HepG2 (cell line): ENCODE data around the gene SYCE1L. TPM values are rescaled to one million over a fixed set of nuclear protein-coding genes. Genes with fewer than 3 reads are reported as not detected.

Experiments used
- ATAC-seq: fragments of 200-7000 bp; cut with Tn5 transposase; 3 replicates; pipeline ENCODE4 v1.9.1; 2020; ENCODE audit warnings: mild to moderate bottlenecking, moderate library complexity
- BruUV-seq: library from RNA; stranded (reverse); fragments of 400-500 nt; replicated peaks from 2 replicates; lab custom pipeline; 2021; lab: Mats Ljungman, UMichigan
- CTCF ChIA-PET: fragments of 300-600 bp; formaldehyde crosslinking; extraction: SDS; loops from one replicate; lab custom pipeline; 2021; ENCODE audit warnings: low total read pairs, inconsistent platforms, low intra/inter-chr PET ratio; lab: Yijun Ruan, JAX
- POLR2A ChIA-PET: fragments of 350-600 bp; sonication (Branson Sonifier 250); formaldehyde crosslinking; loops from one replicate; lab custom pipeline; 2020; ENCODE audit warnings: antibody characterized with exemption, inconsistent platforms; lab: Yijun Ruan, JAX
- DNase-seq: peaks from one replicate; pipeline ENCODE4 v3.0.0-alpha.2; 2015; ENCODE audit warnings: low spot score
- FAIRE-seq: peaks from 3 replicates; lab custom pipeline; 2011; peaks lifted over from hg19 to GRCh38; lab: Jason Lieb, UNC
- H2AFZ ChIP-seq: one replicate; pipeline ENCODE4 v1.6.1; 2011; ENCODE audit warnings: low read length, inconsistent platforms
- H3K27ac ChIP-seq: fragments of 300-600 bp; 3 replicates; pipeline ENCODE4 v1.8.0; 2011; ENCODE audit warnings: mixed run types, mild to moderate bottlenecking, mixed read lengths, low read length, inconsistent platforms; ENCODE audit not compliant: insufficient read depth; ENCODE audit errors: extremely low read length
- H3K27me3 ChIP-seq, 2 experiments: fragments of 200-600 bp in 1 of 2; 2 replicates in 1 of 2; 3 replicates in 1 of 2; pipeline versions ENCODE4 v1.6.0 to v1.8.0; 2011; ENCODE audit warnings: low read length in 2 of 2, mild to moderate bottlenecking in 2 of 2, moderate library complexity in 2 of 2, inconsistent platforms in 1 of 2; ENCODE audit not compliant: insufficient read depth in 2 of 2, control insufficient read depth in 1 of 2
- H3K36me3 ChIP-seq, 2 experiments: fragments of 200-600 bp in 1 of 2; replicated peaks in 1 of 2; 2 replicates in 1 of 2; 3 replicates in 1 of 2; pipeline versions ENCODE4 v1.5.1 to v1.8.0; 2011; ENCODE audit warnings: low read length in 2 of 2, inconsistent platforms in 1 of 2; ENCODE audit not compliant: insufficient read depth in 2 of 2, control insufficient read depth in 1 of 2
- H3K4me1 ChIP-seq: 2 replicates; pipeline ENCODE4 v1.5.1; 2012; ENCODE audit warnings: low read length, inconsistent platforms; ENCODE audit not compliant: insufficient read depth
- H3K4me2 ChIP-seq: 2 replicates; pipeline ENCODE4 v1.6.0; 2011; ENCODE audit warnings: low read depth, low read length, inconsistent platforms
- H3K4me3 ChIP-seq, 3 experiments: fragments of 200-600 bp in 1 of 3; sonication (generic), shearing (Covaris generic) in 1 of 3; replicated peaks in 1 of 3; 2 replicates each; pipeline ENCODE4 v1.5.1; 2011 to 2016; ENCODE audit warnings: low read length in 3 of 3, inconsistent platforms in 2 of 3, low read depth in 2 of 3, mild to moderate bottlenecking in 2 of 3, control low read depth in 1 of 3, mixed read lengths in 1 of 3; ENCODE audit not compliant: insufficient read depth in 1 of 3
- H3K79me2 ChIP-seq: one replicate; pipeline ENCODE4 v1.6.1; 2011; ENCODE audit warnings: low read length, inconsistent platforms; ENCODE audit not compliant: insufficient read depth
- H3K9ac ChIP-seq: 2 replicates; pipeline ENCODE4 v1.6.0; 2011; ENCODE audit warnings: mild to moderate bottlenecking, low read depth, low read length, inconsistent platforms; ENCODE audit not compliant: insufficient read depth
- H3K9me3 ChIP-seq: 2 replicates; pipeline ENCODE4 v1.5.1; 2012; ENCODE audit warnings: mild to moderate bottlenecking, low read length
- H4K20me1 ChIP-seq: 2 replicates; pipeline ENCODE4 v1.6.0; 2011; ENCODE audit warnings: inconsistent platforms, mild to moderate bottlenecking, low read length, moderate library complexity; ENCODE audit not compliant: insufficient read depth
- ARID4A ChIP-seq: sonication (generic); formaldehyde crosslinking; IDR thresholded peaks from 2 replicates; pipeline ENCODE4 v1.5.0; 2020; ENCODE audit warnings: mild to moderate bottlenecking, missing genetic modification reagents, borderline replicate concordance
- ATF1 ChIP-seq: IDR thresholded peaks from 2 replicates; pipeline ENCODE4 v1.6.1; 2016; ENCODE audit warnings: mild to moderate bottlenecking, control low read depth
- E2F5 ChIP-seq: sonication (generic); formaldehyde crosslinking; conservative IDR thresholded peaks from 2 replicates; pipeline ENCODE4 v1.4.0; 2020; ENCODE audit warnings: missing genetic modification reagents
- FUBP1 ChIP-seq: sonication (generic); formaldehyde crosslinking; IDR thresholded peaks from 2 replicates; pipeline ENCODE4 v1.5.1; 2020; ENCODE audit warnings: missing genetic modification reagents, mild to moderate bottlenecking, borderline replicate concordance
- GATAD2A ChIP-seq: IDR thresholded peaks from 2 replicates; pipeline ENCODE4 v1.6.1; 2016
- HES4 ChIP-seq: sonication (generic); formaldehyde crosslinking; IDR thresholded peaks from 2 replicates; pipeline ENCODE4 v1.9.0; 2021; ENCODE audit warnings: mild to moderate bottlenecking, missing genetic modification reagents, borderline replicate concordance
- HOXA9 ChIP-seq: sonication (generic); formaldehyde crosslinking; IDR thresholded peaks from 2 replicates; pipeline ENCODE4 v1.8.1; 2022; ENCODE audit warnings: missing genetic modification reagents, mild to moderate bottlenecking, moderate library complexity, borderline replicate concordance
- KDM3A ChIP-seq: IDR thresholded peaks from 2 replicates; pipeline ENCODE4 v1.6.1; 2018; ENCODE audit warnings: low read depth, missing compliant biosample characterization
- MAX ChIP-seq: IDR thresholded peaks from 2 replicates; pipeline ENCODE4 v1.6.1; 2012; ENCODE audit warnings: inconsistent platforms
- NFE2L2 ChIP-seq: fragments of 150-350 bp; IDR thresholded peaks from 2 replicates; pipeline ENCODE4 v1.6.1; 2014; ENCODE audit warnings: low read length
- SMAD1 ChIP-seq: sonication (generic); formaldehyde crosslinking; IDR thresholded peaks from 2 replicates; pipeline ENCODE4 v1.4.0; 2020; ENCODE audit warnings: missing genetic modification reagents, low read depth, mild to moderate bottlenecking, borderline replicate concordance
- SMAD3 ChIP-seq: sonication (generic); formaldehyde crosslinking; IDR thresholded peaks from 2 replicates; pipeline ENCODE4 v1.4.0; 2020; ENCODE audit warnings: missing genetic modification reagents
- SRF ChIP-seq: IDR thresholded peaks from 2 replicates; pipeline ENCODE4 v1.6.1; 2011; ENCODE audit warnings: mild to moderate bottlenecking, low read depth, low read length, moderate library complexity
- TBP ChIP-seq: sonication (generic); formaldehyde crosslinking; IDR thresholded peaks from 2 replicates; pipeline ENCODE4 v1.5.0; 2020; ENCODE audit warnings: missing genetic modification reagents
- ZNF253 ChIP-seq: sonication (generic); formaldehyde crosslinking; IDR thresholded peaks from 2 replicates; pipeline ENCODE4 v1.8.0; 2022; ENCODE audit warnings: mild to moderate bottlenecking, missing genetic modification reagents, borderline replicate concordance
- ZNF713 ChIP-seq: sonication (generic); formaldehyde crosslinking; IDR thresholded peaks from 2 replicates; pipeline ENCODE4 v1.4.0; 2020; ENCODE audit warnings: mild to moderate bottlenecking, missing genetic modification reagents
- ZNF879 ChIP-seq: sonication (generic); formaldehyde crosslinking; IDR thresholded peaks from 2 replicates; pipeline ENCODE4 v1.8.1; 2023; ENCODE audit warnings: missing genetic modification reagents
- WGBS: methylation state at CpG from one replicate; pipeline ENCODE4 v1.1.6; 2017; ENCODE audit warnings: low lambda C conversion rate; 5-methylcytosine and 5-hydroxymethylcytosine counted together
- in situ Hi-C: cut with HindIII; loops from 2 replicates; pipeline ENCODE4 v1.10.0; 2017; ENCODE audit warnings: low pct_unique_long_range_greater_than_20kb; ENCODE audit not compliant: extremely low pct_ligation_motif_present
- intact Hi-C: fragments of 100-400 bp; cut with micrococcal nuclease; formaldehyde crosslinking; loops from one replicate; pipeline ENCODE4 v1.10.0; 2022; ENCODE audit not compliant: unreplicated experiment
- polyA plus RNA-seq, 8 experiments: library from polyadenylated mRNA; depleted of rRNA in 3 of 8; stranded (reverse) in 7 of 8; unstranded in 1 of 8; fragments of >200 nt; fragmentation: Illumina TruSeq in 4 of 8; extraction: Trizol in 4 of 8; gene quantifications; 2 replicates each; pipeline versions ENCODE4 v1.2.1 to v1.2.3, GENCODE V29; 2011 to 2016; ENCODE audit warnings: low read depth in 4 of 8, missing spikeins in 1 of 8, mixed read lengths in 1 of 8; ENCODE audit not compliant: insufficient read depth in 1 of 8
- total RNA-seq, 5 experiments: library from RNA; depleted of rRNA; stranded (reverse); fragments of >200 nt; fragmentation: Illumina TruSeq; extraction: Trizol; gene quantifications; 2 replicates each; pipeline ENCODE4 v1.2.3, GENCODE V29; 2016; ENCODE audit warnings: low read depth in 1 of 5

SYCE1L gene
- total and polyA plus RNA-seq, 2 of the 13 experiments (the other 11 are each of a cell fraction or from before 2014, with no cell fraction given), result 0.22 TPM; not detected in 1

- peak; percentile 0; the same call in 1 of the 3 replicates for ATAC-seq
- no peaks in the 10 kb centered on the region for H3K9me3 ChIP-seq
- FAIRE-seq, result peak; percentile 55
- H2AFZ ChIP-seq, result peak overlapping the region; percentile 69
- H3K27me3 ChIP-seq, result no peaks in the 10 kb centered on the region; a peak in 1 of 5 replicates
- peaks cover 34% of the 10 kb centered on the region for H3K4me1 ChIP-seq
- peak overlapping the region; percentile 90 for H3K27ac ChIP-seq
- POLR2A ChIA-PET, result interaction anchor here (1.6 kb wide), 1 partner anchor 20 kb away, joined by 7 read pairs; no protein-coding TSS in a partner anchor
- in situ Hi-C loops (no loop called here), intact Hi-C loops (loop anchor here (10.0 kb wide), 1 partner anchor 1543 kb away; no protein-coding TSS in a partner anchor)
- CTCF ChIA-PET, result no interaction called here
- no peaks in the 10 kb centered on the region for H4K20me1 ChIP-seq
- peak overlapping the region; percentile 82 to 94 (median 82) for H3K4me3 ChIP-seq
- BruUV-seq, result TSS peak; percentile 88
- peaks cover 21% of the 10 kb centered on the region for H3K79me2 ChIP-seq
- no peak for DNase-seq
- peak overlapping the region; percentile 91 for H3K4me2 ChIP-seq
- H3K9ac ChIP-seq, result peak overlapping the region; percentile 80
- peaks cover 16 to 30% of the 10 kb centered on the region in 2 experiments for H3K36me3 ChIP-seq
- 3% methylated on average over 22 of the region's 24 CpGs for WGBS
- TF ChIP-seq GATAD2A (CRISPR knock-in tag) (no peak), TBP (CRISPR knock-in tag) (no peak), E2F5 (CRISPR knock-in tag) (no peak), ZNF879 (CRISPR knock-in tag) (no peak), ARID4A (CRISPR knock-in tag) (peak; percentile 65; the same call in 1 of the 2 replicates), SMAD3 (CRISPR knock-in tag) (no peak), FUBP1 (CRISPR knock-in tag) (no peak), MAX (no peak; the same call in 1 of the 2 replicates), KDM3A (CRISPR knock-in tag) (no peak), NFE2L2 (no peak), ATF1 (CRISPR knock-in tag) (no peak), SRF (no peak), HOXA9 (CRISPR knock-in tag) (no peak), SMAD1 (CRISPR knock-in tag) (no peak), ZNF253 (CRISPR knock-in tag) (no peak), ZNF713 (CRISPR knock-in tag) (0 out of 2 replicates have a peak, but pooled peaks have one; percentile 8), HES4 (CRISPR knock-in tag) (no peak)
These were observed 7.8 kb upstream of the SYCE1L start for GRCh38 chr16:77191259-77191969.
